ENCODE measurements around the gene DNALI1.

Gene DNALI1

GRCh38 chr1:37596182-37596667 is 39.5 kb downstream of the DNALI1 start:
- peaks cover 16% of the 10 kb centered on the region; the same call in 1 of the 2 replicates for H4K20me1 ChIP-seq (ENCODE audit: insufficient read depth, low read length)
- no peaks in the 10 kb centered on the region for H3K9me3 ChIP-seq (ENCODE audit: insufficient read depth, low read length, severe bottlenecking)
- peak overlapping the region; percentile 49 for H3K27ac ChIP-seq (ENCODE audit: low read length)
- H3K4me3 ChIP-seq (ENCODE audit: low read depth in 1 of 2, low read length in 2 of 2): peak overlapping the region; percentile 94 to 98; a peak in 3 of 4 replicates
- H2AFZ ChIP-seq (ENCODE audit: low read depth, low read length): peak overlapping the region; percentile 97
- peaks cover 39% of the 10 kb centered on the region for H3K79me2 ChIP-seq (ENCODE audit: insufficient read depth, low read length)
- peaks cover 29% of the 10 kb centered on the region for H3K4me1 ChIP-seq (ENCODE audit: insufficient read depth, low read length)
- no peak for TF ChIP-seq EZH2 (IDR thresholded peaks at IDR 0.05; ENCODE audit: borderline replicate concordance, low read depth, low read length, severe bottlenecking)
- no peak for TF ChIP-seq CTCF (IDR thresholded peaks at IDR 0.05; ENCODE audit: borderline replicate concordance, extremely low read depth, low read length, poor library complexity, severe bottlenecking)
- H3K36me3 ChIP-seq (ENCODE audit: insufficient read depth, low read length): peaks cover 28% of the 10 kb centered on the region
- H3K9ac ChIP-seq (ENCODE audit: low read depth, low read length): peak overlapping the region; percentile 78
- DNase-seq (no peak), ATAC-seq (ENCODE audit: insufficient read depth, low read depth) (no peak)
- H3K4me2 ChIP-seq (ENCODE audit: insufficient read depth, low read length): peak overlapping the region; percentile 85
- H3K27me3 ChIP-seq (ENCODE audit: insufficient read depth, low read length, poor library complexity): peaks cover 2% of the 10 kb centered on the region

GRCh38 chr1:37599940-37600339 is 43.2 kb downstream of the DNALI1 start:
- Histone ChIP-seq H3K4me3 (ENCODE audit: low read depth in 1 of 2, low read length in 2 of 2) (no peak overlapping the region), H3K27me3 (ENCODE audit: insufficient read depth, low read length, poor library complexity) (peaks cover 16% of the 10 kb centered on the region), H3K4me1 (ENCODE audit: insufficient read depth, low read length) (peaks cover 11% of the 10 kb centered on the region), H3K4me2 (ENCODE audit: insufficient read depth, low read length) (no peak overlapping the region), H3K36me3 (ENCODE audit: insufficient read depth, low read length) (no peaks in the 10 kb centered on the region), H3K79me2 (ENCODE audit: insufficient read depth, low read length) (peaks cover 8% of the 10 kb centered on the region), H2AFZ (ENCODE audit: low read depth, low read length) (no peak overlapping the region), H3K9ac (ENCODE audit: low read depth, low read length) (no peak overlapping the region), H3K9me3 (ENCODE audit: insufficient read depth, low read length, severe bottlenecking) (no peaks in the 10 kb centered on the region), H4K20me1 (ENCODE audit: insufficient read depth, low read length) (peaks cover 4% of the 10 kb centered on the region; the same call in 1 of the 2 replicates), H3K27ac (ENCODE audit: low read length) (no peak overlapping the region)
- DNase-seq (no peak), ATAC-seq (ENCODE audit: insufficient read depth, low read depth) (no peak)
- TF ChIP-seq CTCF (IDR thresholded peaks at IDR 0.05; ENCODE audit: borderline replicate concordance, extremely low read depth, low read length, poor library complexity, severe bottlenecking): no peak
- TF ChIP-seq EZH2 (IDR thresholded peaks at IDR 0.05; ENCODE audit: borderline replicate concordance, low read depth, low read length, severe bottlenecking): no peak

GRCh38 chr1:37601441-37601840 is 44.7 kb downstream of the DNALI1 start:
- no peaks in the 10 kb centered on the region for H4K20me1 ChIP-seq (ENCODE audit: insufficient read depth, low read length)
- H3K9ac ChIP-seq (ENCODE audit: low read depth, low read length): no peak overlapping the region
- no peak for ATAC-seq (ENCODE audit: insufficient read depth, low read depth)
- H3K4me3 ChIP-seq (ENCODE audit: low read depth in 1 of 2, low read length in 2 of 2): no peak overlapping the region
- H3K4me1 ChIP-seq (ENCODE audit: insufficient read depth, low read length): peaks cover 3% of the 10 kb centered on the region
- no peaks in the 10 kb centered on the region for H3K36me3 ChIP-seq (ENCODE audit: insufficient read depth, low read length)
- H3K79me2 ChIP-seq (ENCODE audit: insufficient read depth, low read length): no peaks in the 10 kb centered on the region
- TF ChIP-seq CTCF (IDR thresholded peaks at IDR 0.05; ENCODE audit: borderline replicate concordance, extremely low read depth, low read length, poor library complexity, severe bottlenecking) (no peak), EZH2 (IDR thresholded peaks at IDR 0.05; ENCODE audit: borderline replicate concordance, low read depth, low read length, severe bottlenecking) (no peak)
- H3K27me3 ChIP-seq (ENCODE audit: insufficient read depth, low read length, poor library complexity): peaks cover 26% of the 10 kb centered on the region
- no peak overlapping the region for H2AFZ ChIP-seq (ENCODE audit: low read depth, low read length)
- H3K27ac ChIP-seq (ENCODE audit: low read length): no peak overlapping the region
- DNase-seq: no peak
- H3K9me3 ChIP-seq (ENCODE audit: insufficient read depth, low read length, severe bottlenecking): no peaks in the 10 kb centered on the region
- H3K4me2 ChIP-seq (ENCODE audit: insufficient read depth, low read length): no peak overlapping the region
